WTC11 (cell line): Measurements from ENCODE around the gene PSTK. TPM values are rescaled to one million over a fixed set of nuclear protein-coding genes. Genes with fewer than 3 reads are reported as not detected.

ENCODE experiments used
- ATAC-seq: fragments of 200-7000 bp; cut with Tn5 transposase; 2 replicates; pipeline ENCODE4 v1.10.0; 2021; ENCODE audit warnings: mild to moderate bottlenecking, moderate library complexity
- CTCF ChIA-PET: fragments of 300-600 bp; sonication (Branson Sonifier 250); formaldehyde crosslinking; loops from one replicate; lab custom pipeline; 2021; ENCODE audit warnings: antibody characterized with exemption; lab: Charles Lee
- POLR2A ChIA-PET: fragments of 350-600 bp; sonication (Branson Sonifier 250); formaldehyde crosslinking; loops from one replicate; lab custom pipeline; 2021; ENCODE audit warnings: antibody characterized with exemption; lab: Charles Lee
- DNase-seq: peaks from one replicate; pipeline ENCODE4 v3.0.0; 2021; ENCODE audit warnings: low spot score
- H3K27ac Mint-ChIP-seq: 2 replicates; pipeline ENCODE4 v1.8.0; 2021; ENCODE audit warnings: mixed read lengths
- H3K27me3 Mint-ChIP-seq: 2 replicates; pipeline ENCODE4 v1.8.0; 2021; ENCODE audit warnings: low read depth, mild to moderate bottlenecking, moderate library complexity, mixed read lengths
- H3K36me3 Mint-ChIP-seq: 2 replicates; pipeline ENCODE4 v1.8.0; 2021; ENCODE audit warnings: mixed read lengths
- H3K4me1 Mint-ChIP-seq: 2 replicates; pipeline ENCODE4 v1.8.0; 2022; ENCODE audit warnings: mixed read lengths
- H3K4me3 Mint-ChIP-seq: 2 replicates; pipeline ENCODE4 v1.8.0; 2021; ENCODE audit warnings: mild to moderate bottlenecking, moderate library complexity, mixed read lengths
- H3K9me3 Mint-ChIP-seq: 2 replicates; pipeline ENCODE4 v1.8.0; 2021; ENCODE audit warnings: mixed read lengths
- AFF4 ChIP-seq: sonication (generic); formaldehyde crosslinking; IDR thresholded peaks from 2 replicates; pipeline ENCODE4 v1.8.1; 2023; ENCODE audit warnings: mild to moderate bottlenecking, missing genetic modification reagents, borderline replicate concordance
- ARID4B ChIP-seq: sonication (generic); formaldehyde crosslinking; IDR thresholded peaks from 2 replicates; pipeline ENCODE4 v1.8.0; 2023; ENCODE audit warnings: missing genetic modification reagents, mild to moderate bottlenecking, borderline replicate concordance
- ELF4 ChIP-seq: sonication (generic); formaldehyde crosslinking; IDR thresholded peaks from 2 replicates; pipeline ENCODE4 v1.8.1; 2022; ENCODE audit warnings: low read depth, mild to moderate bottlenecking, moderate library complexity, missing genetic modification reagents
- ETV6 ChIP-seq: sonication (generic); formaldehyde crosslinking; IDR thresholded peaks from 2 replicates; pipeline ENCODE4 v1.8.1; 2022; ENCODE audit warnings: mild to moderate bottlenecking, missing genetic modification reagents
- FOXJ3 ChIP-seq: sonication (generic); formaldehyde crosslinking; IDR thresholded peaks from 2 replicates; pipeline ENCODE4 v1.9.0; 2021; ENCODE audit warnings: missing genetic modification reagents, mild to moderate bottlenecking, borderline replicate concordance
- HMGA2 ChIP-seq: fragments of 250-450 bp; sonication (Bioruptor Pico); IDR thresholded peaks from 2 replicates; pipeline ENCODE4 v1.4.0; 2021; ENCODE audit warnings: mild to moderate bottlenecking, moderate library complexity
- IRF2 ChIP-seq: sonication (generic); formaldehyde crosslinking; IDR thresholded peaks from 2 replicates; pipeline ENCODE4 v1.8.0; 2022; ENCODE audit warnings: low read depth, missing genetic modification reagents, borderline replicate concordance
- KAT7 ChIP-seq: sonication (generic); formaldehyde crosslinking; IDR thresholded peaks from 2 replicates; pipeline ENCODE4 v1.8.1; 2023; ENCODE audit warnings: missing genetic modification reagents, mild to moderate bottlenecking, borderline replicate concordance
- NR1H2 ChIP-seq: sonication (generic); formaldehyde crosslinking; IDR thresholded peaks from 2 replicates; pipeline ENCODE4 v1.9.0; 2021; ENCODE audit warnings: mild to moderate bottlenecking, moderate library complexity, missing genetic modification reagents
- NR3C1 ChIP-seq: sonication (generic); formaldehyde crosslinking; conservative IDR thresholded peaks from 2 replicates; pipeline ENCODE4 v1.8.1; 2023; ENCODE audit warnings: low read depth, mild to moderate bottlenecking, missing genetic modification reagents
- PRDM15 ChIP-seq: sonication (generic); formaldehyde crosslinking; IDR thresholded peaks from 2 replicates; pipeline ENCODE4 v1.8.0; 2022; ENCODE audit warnings: missing genetic modification reagents
- SMAD4 ChIP-seq: sonication (generic); formaldehyde crosslinking; IDR thresholded peaks from 2 replicates; pipeline ENCODE4 v1.8.0; 2022; ENCODE audit warnings: mild to moderate bottlenecking, missing genetic modification reagents
- SOX15 ChIP-seq: fragments of 250-450 bp; sonication (Bioruptor Pico); IDR thresholded peaks from 2 replicates; pipeline ENCODE4 v1.9.0; 2021; ENCODE audit warnings: mild to moderate bottlenecking
- TEAD4 ChIP-seq: sonication (generic); formaldehyde crosslinking; IDR thresholded peaks from 2 replicates; pipeline ENCODE4 v1.8.0; 2022; ENCODE audit warnings: mild to moderate bottlenecking, missing genetic modification reagents
- ZNF317 ChIP-seq: sonication (generic); formaldehyde crosslinking; IDR thresholded peaks from 2 replicates; pipeline ENCODE4 v1.8.1; 2023; ENCODE audit warnings: low read depth, mild to moderate bottlenecking, moderate library complexity, missing genetic modification reagents, borderline replicate concordance
- ZNF416 ChIP-seq: fragments of 250-450 bp; sonication (Bioruptor Pico); IDR thresholded peaks from 2 replicates; pipeline ENCODE4 v1.9.0; 2021; ENCODE audit warnings: mild to moderate bottlenecking, inconsistent platforms
- ZNF512 ChIP-seq: sonication (generic); formaldehyde crosslinking; IDR thresholded peaks from 2 replicates; pipeline ENCODE4 v1.8.1; 2022; ENCODE audit warnings: missing genetic modification reagents, borderline replicate concordance
- total RNA-seq: library from RNA; stranded (reverse); gene quantifications from 3 replicates; pipeline ENCODE4 v1.2.3, GENCODE V29; 2021
- TF ChIP-seq, protein P1 (sequence below): sonication (generic); formaldehyde crosslinking; conservative IDR thresholded peaks from 2 replicates; pipeline ENCODE4 v1.8.1; 2022; ENCODE audit warnings: mild to moderate bottlenecking, missing genetic modification reagents

Gene PSTK
- total RNA-seq, 1 experiment from 2014 or later: 4.0 TPM

- no peak overlapping the region for H3K4me3 Mint-ChIP-seq
- H3K27ac Mint-ChIP-seq: no peak overlapping the region
- no peaks in the 10 kb centered on the region for H3K9me3 Mint-ChIP-seq
- DNase-seq (no peak), ATAC-seq (no peak)
- POLR2A ChIA-PET: interaction anchor here (0.6 kb wide), 1 partner anchor 81 kb away, joined by 3 read pairs; no protein-coding TSS in a partner anchor
- H3K4me1 Mint-ChIP-seq: peaks cover 38% of the 10 kb centered on the region
- H3K36me3 Mint-ChIP-seq: no peaks in the 10 kb centered on the region
- H3K27me3 Mint-ChIP-seq: peaks cover 36% of the 10 kb centered on the region
- no peak for TF ChIP-seq FOXJ3 (CRISPR knock-in tag)
- CTCF ChIA-PET: no interaction called here
Observed at GRCh38 chr10:123026302-123026701, 46.1 kb downstream of the PSTK start.

GRCh38 chr10:123027861-123028260 lies 47.7 kb downstream of the PSTK start:
- H3K27ac Mint-ChIP-seq: no peak overlapping the region
- TF ChIP-seq NR1H2 (CRISPR knock-in tag) (no peak), SOX15 (CRISPR knock-in tag) (no peak), ELF4 (no peak), NR3C1 (no peak), ETV6 (CRISPR knock-in tag) (no peak), ZNF317 (CRISPR knock-in tag) (no peak)
- ATAC-seq (no peak), DNase-seq (no peak)
- CTCF ChIA-PET: interaction anchor here (0.9 to 1.2 kb wide), 2 partner anchors 8 to 15 kb away, joined by 3 read pairs; no protein-coding TSS in a partner anchor
- H3K27me3 Mint-ChIP-seq: peaks cover 21% of the 10 kb centered on the region
- peaks cover 28% of the 10 kb centered on the region for H3K4me1 Mint-ChIP-seq
- POLR2A ChIA-PET: no interaction called here
- no peaks in the 10 kb centered on the region for H3K36me3 Mint-ChIP-seq
- no peak overlapping the region for H3K4me3 Mint-ChIP-seq
- H3K9me3 Mint-ChIP-seq: no peaks in the 10 kb centered on the region

GRCh38 chr10:123031124-123031523 lies 50.9 kb downstream of the PSTK start:
- TF ChIP-seq IRF2 (no peak), ZNF416 (CRISPR knock-in tag) (no peak), SOX15 (CRISPR knock-in tag) (no peak), ARID4B (no peak), AFF4 (no peak), TEAD4 (CRISPR knock-in tag) (no peak), PRDM15 (no peak), NR1H2 (CRISPR knock-in tag) (no peak), HMGA2 (CRISPR knock-in tag) (no peak), KAT7 (no peak), SMAD4 (CRISPR knock-in tag) (no peak), ETV6 (CRISPR knock-in tag) (no peak), ZNF512 (no peak), ELF4 (no peak)
- TF ChIP-seq, protein P1, sequence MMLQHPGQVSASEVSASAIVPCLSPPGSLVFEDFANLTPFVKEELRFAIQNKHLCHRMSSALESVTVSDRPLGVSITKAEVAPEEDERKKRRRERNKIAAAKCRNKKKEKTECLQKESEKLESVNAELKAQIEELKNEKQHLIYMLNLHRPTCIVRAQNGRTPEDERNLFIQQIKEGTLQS (CRISPR knock-in tag): no peak
- H3K9me3 Mint-ChIP-seq: no peaks in the 10 kb centered on the region
- CTCF ChIA-PET: interaction anchor here (1.9 kb wide), 1 partner anchor 12 kb away, joined by 7 read pairs; no protein-coding TSS in a partner anchor
- H3K27me3 Mint-ChIP-seq: no peaks in the 10 kb centered on the region
- no peak overlapping the region for H3K4me3 Mint-ChIP-seq
- H3K4me1 Mint-ChIP-seq: peaks cover 18% of the 10 kb centered on the region
- DNase-seq (no peak), ATAC-seq (no peak)
- peaks cover 5% of the 10 kb centered on the region; the same call in 1 of the 2 replicates for H3K36me3 Mint-ChIP-seq
- POLR2A ChIA-PET: no interaction called here
- no peak overlapping the region for H3K27ac Mint-ChIP-seq
